ENCODE results near the gene C10orf95.

DNA sequence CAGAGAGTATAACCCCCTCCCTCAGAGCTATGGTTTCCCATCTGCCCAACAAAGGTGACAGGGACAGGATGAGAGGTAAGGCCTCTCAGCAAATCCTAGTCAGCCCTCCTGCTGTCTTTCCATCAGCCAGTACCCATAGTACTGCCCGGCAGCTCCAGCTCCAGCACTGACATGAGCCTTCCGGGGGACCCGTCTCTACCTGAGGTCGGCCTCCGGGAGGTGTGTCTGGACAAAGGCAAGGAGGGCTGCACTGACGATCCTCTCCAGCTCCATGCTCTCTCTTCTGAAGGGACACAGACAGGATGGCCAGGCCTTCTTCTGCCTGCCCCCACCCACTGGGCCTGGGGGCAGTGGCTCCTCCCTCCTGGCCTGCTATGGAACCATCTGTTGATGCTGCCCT, 26.4 kb downstream of the C10orf95 start:
- TF ChIP-seq, protein P1, sequence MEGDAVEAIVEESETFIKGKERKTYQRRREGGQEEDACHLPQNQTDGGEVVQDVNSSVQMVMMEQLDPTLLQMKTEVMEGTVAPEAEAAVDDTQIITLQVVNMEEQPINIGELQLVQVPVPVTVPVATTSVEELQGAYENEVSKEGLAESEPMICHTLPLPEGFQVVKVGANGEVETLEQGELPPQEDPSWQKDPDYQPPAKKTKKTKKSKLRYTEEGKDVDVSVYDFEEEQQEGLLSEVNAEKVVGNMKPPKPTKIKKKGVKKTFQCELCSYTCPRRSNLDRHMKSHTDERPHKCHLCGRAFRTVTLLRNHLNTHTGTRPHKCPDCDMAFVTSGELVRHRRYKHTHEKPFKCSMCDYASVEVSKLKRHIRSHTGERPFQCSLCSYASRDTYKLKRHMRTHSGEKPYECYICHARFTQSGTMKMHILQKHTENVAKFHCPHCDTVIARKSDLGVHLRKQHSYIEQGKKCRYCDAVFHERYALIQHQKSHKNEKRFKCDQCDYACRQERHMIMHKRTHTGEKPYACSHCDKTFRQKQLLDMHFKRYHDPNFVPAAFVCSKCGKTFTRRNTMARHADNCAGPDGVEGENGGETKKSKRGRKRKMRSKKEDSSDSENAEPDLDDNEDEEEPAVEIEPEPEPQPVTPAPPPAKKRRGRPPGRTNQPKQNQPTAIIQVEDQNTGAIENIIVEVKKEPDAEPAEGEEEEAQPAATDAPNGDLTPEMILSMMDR (conservative IDR thresholded peaks at IDR 0.05; ENCODE audit: low read length), result no peak
- no peak for TF ChIP-seq EZH2phosphoT487 (IDR thresholded peaks at IDR 0.05; ENCODE audit: borderline replicate concordance)
